A673 (cell line): ENCODE results near the gene FRMD6. TPM values are rescaled to one million over a fixed set of nuclear protein-coding genes. Genes with fewer than 3 reads are reported as not detected.

Experiments used
- BruUV-seq: library from RNA; stranded (reverse); fragments of 400-500 nt; replicated peaks from 2 replicates; lab custom pipeline; 2021; lab: Mats Ljungman, UMichigan
- CTCF ChIA-PET: fragments of 300-600 bp; sonication (Branson Sonifier 250); formaldehyde crosslinking; loops from one replicate; lab custom pipeline; 2022; ENCODE audit warnings: antibody characterized with exemption; lab: Charles Lee
- POLR2A ChIA-PET: fragments of 300-600 bp; sonication (Branson Sonifier 250); formaldehyde crosslinking; loops from one replicate; lab custom pipeline; 2022; ENCODE audit warnings: antibody characterized with exemption; ENCODE audit not compliant: low non-redundant PET; lab: Charles Lee
- DNase-seq: peaks from one replicate; pipeline ENCODE4 v3.0.0-alpha.2; 2015; ENCODE audit warnings: low spot score
- H3K27ac ChIP-seq: fragments of 200-600 bp; sonication (generic); 2 replicates; pipeline ENCODE4 v1.5.1; 2016; ENCODE audit warnings: mixed run types, low read depth, mild to moderate bottlenecking, mixed read lengths, antibody characterized with exemption, low read length; ENCODE audit not compliant: poor library complexity, severe bottlenecking
- H3K27me3 ChIP-seq: fragments of 200-600 bp; sonication (generic); replicated peaks from 2 replicates; pipeline ENCODE4 v1.6.1; 2017; ENCODE audit warnings: mixed run types, low read depth, mild to moderate bottlenecking, mixed read lengths, antibody characterized with exemption, low read length; ENCODE audit not compliant: insufficient read depth, poor library complexity
- H3K36me3 ChIP-seq: fragments of 200-600 bp; sonication (generic); 2 replicates; pipeline ENCODE4 v1.6.1; 2016; ENCODE audit warnings: mixed run types, mild to moderate bottlenecking, mixed read lengths, antibody characterized with exemption, low read length; ENCODE audit not compliant: insufficient read depth, poor library complexity, severe bottlenecking
- H3K4me1 ChIP-seq: fragments of 200-600 bp; sonication (generic); 2 replicates; pipeline ENCODE4 v1.6.1; 2017; ENCODE audit warnings: mixed run types, mild to moderate bottlenecking, mixed read lengths, antibody characterized with exemption, low read length; ENCODE audit not compliant: insufficient read depth, poor library complexity, severe bottlenecking
- H3K4me3 ChIP-seq: fragments of 200-600 bp; sonication (generic); 2 replicates; pipeline ENCODE4 v1.5.1; 2016; ENCODE audit warnings: low read depth, mixed run types, mild to moderate bottlenecking, mixed read lengths, low read length; ENCODE audit not compliant: poor library complexity, severe bottlenecking
- H3K9me3 ChIP-seq: fragments of 200-600 bp; sonication (generic); 2 replicates; pipeline ENCODE4 v1.6.1; 2016; ENCODE audit warnings: mixed run types, low read depth, mild to moderate bottlenecking, mixed read lengths, antibody characterized with exemption, low read length; ENCODE audit not compliant: poor library complexity, severe bottlenecking
- CTCF ChIP-seq: fragments of 300-800, 200-600 bp; sonication (generic); conservative IDR thresholded peaks from 2 replicates; pipeline ENCODE4 v1.5.1; 2017; ENCODE audit warnings: low read depth, mild to moderate bottlenecking, antibody characterized with exemption, low read length, moderate library complexity, mixed read lengths
- EZH2 ChIP-seq: fragments of 200-600 bp; sonication (generic); IDR thresholded peaks from 2 replicates; pipeline ENCODE4 v1.6.1; 2017; ENCODE audit warnings: borderline replicate concordance, low read depth, mild to moderate bottlenecking, mixed read lengths, antibody characterized with exemption, low read length; ENCODE audit not compliant: poor library complexity, severe bottlenecking
- intact Hi-C: fragments of 100-400 bp; cut with micrococcal nuclease; formaldehyde crosslinking; loops from one replicate; pipeline ENCODE4 v1.10.0; 2022; ENCODE audit not compliant: unreplicated experiment
- total RNA-seq: library from RNA; stranded (reverse); gene quantifications from 2 replicates; pipeline ENCODE4 v1.2.3, GENCODE V29; 2021

The FRMD6 gene
- total RNA-seq, 1 experiment from 2014 or later, result 27.6 TPM

GRCh38 chr14:51727526-51727925 is 75.8 kb downstream of the FRMD6 start:
- peaks cover 13% of the 10 kb centered on the region for H3K36me3 ChIP-seq
- no peak overlapping the region for H3K27ac ChIP-seq
- ChIA-PET CTCF (no interaction called here), POLR2A (no interaction called here)
- DNase-seq, result no peak
- H3K4me1 ChIP-seq, result no peaks in the 10 kb centered on the region
- H3K9me3 ChIP-seq, result no peaks in the 10 kb centered on the region
- BruUV-seq, result no TSS peak
- TF ChIP-seq EZH2 (no peak), CTCF (no peak)
- no peaks in the 10 kb centered on the region for H3K27me3 ChIP-seq
- intact Hi-C loops, result no loop called here
- no peak overlapping the region for H3K4me3 ChIP-seq

GRCh38 chr14:51730098-51730497 is 78.4 kb downstream of the FRMD6 start:
- H3K9me3 ChIP-seq, result no peaks in the 10 kb centered on the region
- no peak overlapping the region for H3K27ac ChIP-seq
- H3K4me3 ChIP-seq, result no peak overlapping the region
- intact Hi-C loops, result no loop called here
- ChIA-PET POLR2A (no interaction called here), CTCF (no interaction called here)
- no TSS peak for BruUV-seq
- H3K4me1 ChIP-seq, result no peaks in the 10 kb centered on the region
- no peak for DNase-seq
- H3K27me3 ChIP-seq, result no peaks in the 10 kb centered on the region
- H3K36me3 ChIP-seq, result peaks cover 13% of the 10 kb centered on the region
- TF ChIP-seq CTCF (no peak), EZH2 (no peak)

DNA sequence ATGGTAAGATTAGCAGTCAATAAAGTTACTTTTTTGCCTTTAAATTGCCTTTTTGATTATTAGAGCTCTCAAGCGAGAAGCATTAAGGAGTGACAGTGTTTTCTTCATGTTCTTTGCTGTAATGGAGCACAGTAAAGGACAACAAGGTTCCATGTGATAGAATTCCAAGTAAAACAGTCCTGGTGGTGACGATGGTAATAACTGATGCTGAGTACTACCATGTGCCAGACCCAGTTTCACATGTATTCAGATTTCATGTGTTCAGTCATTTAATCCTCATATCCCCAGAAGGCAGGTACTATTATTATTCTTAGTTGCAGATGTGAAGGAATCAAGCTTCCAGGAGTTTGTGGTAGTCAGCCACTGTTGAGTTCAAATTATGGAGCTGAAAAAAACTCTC is 79.0 kb downstream of the FRMD6 start:
- H3K4me3 ChIP-seq, result no peak overlapping the region
- no peak for DNase-seq
- CTCF ChIA-PET, result no interaction called here
- TF ChIP-seq EZH2, result no peak
- TF ChIP-seq CTCF, result no peak
- no peaks in the 10 kb centered on the region for H3K27me3 ChIP-seq
- BruUV-seq, result no TSS peak
- no peaks in the 10 kb centered on the region for H3K4me1 ChIP-seq
- no peak overlapping the region for H3K27ac ChIP-seq
- peaks cover 11% of the 10 kb centered on the region for H3K36me3 ChIP-seq
- POLR2A ChIA-PET, result no interaction called here
- no peaks in the 10 kb centered on the region for H3K9me3 ChIP-seq
- intact Hi-C loops, result no loop called here
